ENCODE data around the gene HSH2D. TPM values are rescaled to one million over a fixed set of nuclear protein-coding genes. Genes with fewer than 3 reads are reported as not detected.

Gene HSH2D
- total and polyA plus RNA-seq, 2 of the 13 experiments (the other 11 are each of a cell fraction or from before 2014, with no cell fraction given), result 0.69 to 3.2 TPM

GRCh38 chr19:16185123-16185767 lies 41.8 kb downstream of the HSH2D start, which contains the start of gene FAM32A (continued):
- TF ChIP-seq, protein P1, sequence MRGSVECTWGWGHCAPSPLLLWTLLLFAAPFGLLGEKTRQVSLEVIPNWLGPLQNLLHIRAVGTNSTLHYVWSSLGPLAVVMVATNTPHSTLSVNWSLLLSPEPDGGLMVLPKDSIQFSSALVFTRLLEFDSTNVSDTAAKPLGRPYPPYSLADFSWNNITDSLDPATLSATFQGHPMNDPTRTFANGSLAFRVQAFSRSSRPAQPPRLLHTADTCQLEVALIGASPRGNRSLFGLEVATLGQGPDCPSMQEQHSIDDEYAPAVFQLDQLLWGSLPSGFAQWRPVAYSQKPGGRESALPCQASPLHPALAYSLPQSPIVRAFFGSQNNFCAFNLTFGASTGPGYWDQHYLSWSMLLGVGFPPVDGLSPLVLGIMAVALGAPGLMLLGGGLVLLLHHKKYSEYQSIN (CRISPR knock-in tag; IDR thresholded peaks at IDR 0.05; ENCODE audit: borderline replicate concordance), result no peak
- TF ChIP-seq AHR (CRISPR knock-in tag; IDR thresholded peaks at IDR 0.05) (no peak), ZFP90 (CRISPR knock-in tag; IDR thresholded peaks at IDR 0.05; ENCODE audit: borderline replicate concordance) (0 out of 2 replicates have a peak, but pooled peaks have one; percentile 60), WIZ (CRISPR knock-in tag; IDR thresholded peaks at IDR 0.05) (no peak), SMC3 (IDR thresholded peaks at IDR 0.05; ENCODE audit: low read length) (no peak), ZBTB7B (CRISPR knock-in tag; IDR thresholded peaks at IDR 0.05) (no peak), ZNF431 (CRISPR knock-in tag; IDR thresholded peaks at IDR 0.05; ENCODE audit: borderline replicate concordance, low read depth) (no peak), TRAFD1 (CRISPR knock-in tag; IDR thresholded peaks at IDR 0.05; ENCODE audit: borderline replicate concordance) (no peak), ZNF121 (CRISPR knock-in tag; IDR thresholded peaks at IDR 0.05) (no peak), ZNF468 (CRISPR knock-in tag; IDR thresholded peaks at IDR 0.05) (no peak), ZNF512B (CRISPR knock-in tag; IDR thresholded peaks at IDR 0.05; ENCODE audit: borderline replicate concordance) (no peak), ZBTB38 (CRISPR knock-in tag; IDR thresholded peaks at IDR 0.05) (no peak), ATRX (CRISPR knock-in tag; IDR thresholded peaks at IDR 0.05; ENCODE audit: borderline replicate concordance) (no peak), KDM2A (CRISPR knock-in tag; IDR thresholded peaks at IDR 0.05; ENCODE audit: borderline replicate concordance, low read depth) (peak; percentile 71), ZNF543 (CRISPR knock-in tag; IDR thresholded peaks at IDR 0.05) (0 out of 2 replicates have a peak, but pooled peaks have one; percentile 32), CCAR2 (optimal IDR thresholded peaks at IDR 0.05; ENCODE audit: low read depth, low read length) (no peak)
- TF ChIP-seq, protein P2, sequence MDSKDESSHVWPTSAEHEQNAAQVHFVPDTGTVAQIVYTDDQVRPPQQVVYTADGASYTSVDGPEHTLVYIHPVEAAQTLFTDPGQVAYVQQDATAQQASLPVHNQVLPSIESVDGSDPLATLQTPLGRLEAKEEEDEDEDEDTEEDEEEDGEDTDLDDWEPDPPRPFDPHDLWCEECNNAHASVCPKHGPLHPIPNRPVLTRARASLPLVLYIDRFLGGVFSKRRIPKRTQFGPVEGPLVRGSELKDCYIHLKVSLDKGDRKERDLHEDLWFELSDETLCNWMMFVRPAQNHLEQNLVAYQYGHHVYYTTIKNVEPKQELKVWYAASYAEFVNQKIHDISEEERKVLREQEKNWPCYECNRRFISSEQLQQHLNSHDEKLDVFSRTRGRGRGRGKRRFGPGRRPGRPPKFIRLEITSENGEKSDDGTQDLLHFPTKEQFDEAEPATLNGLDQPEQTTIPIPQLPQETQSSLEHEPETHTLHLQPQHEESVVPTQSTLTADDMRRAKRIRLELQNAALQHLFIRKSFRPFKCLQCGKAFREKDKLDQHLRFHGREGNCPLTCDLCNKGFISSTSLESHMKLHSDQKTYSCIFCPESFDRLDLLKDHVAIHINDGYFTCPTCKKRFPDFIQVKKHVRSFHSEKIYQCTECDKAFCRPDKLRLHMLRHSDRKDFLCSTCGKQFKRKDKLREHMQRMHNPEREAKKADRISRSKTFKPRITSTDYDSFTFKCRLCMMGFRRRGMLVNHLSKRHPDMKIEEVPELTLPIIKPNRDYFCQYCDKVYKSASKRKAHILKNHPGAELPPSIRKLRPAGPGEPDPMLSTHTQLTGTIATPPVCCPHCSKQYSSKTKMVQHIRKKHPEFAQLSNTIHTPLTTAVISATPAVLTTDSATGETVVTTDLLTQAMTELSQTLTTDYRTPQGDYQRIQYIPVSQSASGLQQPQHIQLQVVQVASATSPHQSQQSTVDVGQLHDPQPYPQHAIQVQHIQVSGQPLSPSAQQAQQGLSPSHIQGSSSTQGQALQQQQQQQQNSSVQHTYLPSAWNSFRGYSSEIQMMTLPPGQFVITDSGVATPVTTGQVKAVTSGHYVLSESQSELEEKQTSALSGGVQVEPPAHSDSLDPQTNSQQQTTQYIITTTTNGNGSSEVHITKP (CRISPR knock-in tag; IDR thresholded peaks at IDR 0.05; ENCODE audit: low read depth), result no peak
- TF ChIP-seq, protein P3, sequence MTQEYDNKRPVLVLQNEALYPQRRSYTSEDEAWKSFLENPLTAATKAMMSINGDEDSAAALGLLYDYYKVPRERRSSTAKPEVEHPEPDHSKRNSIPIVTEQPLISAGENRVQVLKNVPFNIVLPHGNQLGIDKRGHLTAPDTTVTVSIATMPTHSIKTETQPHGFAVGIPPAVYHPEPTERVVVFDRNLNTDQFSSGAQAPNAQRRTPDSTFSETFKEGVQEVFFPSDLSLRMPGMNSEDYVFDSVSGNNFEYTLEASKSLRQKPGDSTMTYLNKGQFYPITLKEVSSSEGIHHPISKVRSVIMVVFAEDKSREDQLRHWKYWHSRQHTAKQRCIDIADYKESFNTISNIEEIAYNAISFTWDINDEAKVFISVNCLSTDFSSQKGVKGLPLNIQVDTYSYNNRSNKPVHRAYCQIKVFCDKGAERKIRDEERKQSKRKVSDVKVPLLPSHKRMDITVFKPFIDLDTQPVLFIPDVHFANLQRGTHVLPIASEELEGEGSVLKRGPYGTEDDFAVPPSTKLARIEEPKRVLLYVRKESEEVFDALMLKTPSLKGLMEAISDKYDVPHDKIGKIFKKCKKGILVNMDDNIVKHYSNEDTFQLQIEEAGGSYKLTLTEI (CRISPR knock-in tag; conservative IDR thresholded peaks at IDR 0.05), result no peak
